Left kidney (tissue), 2 donors: Measurements from ENCODE around the gene LRP11. TPM values are rescaled to one million over a fixed set of nuclear protein-coding genes. Genes with fewer than 3 reads are reported as not detected.

Source experiments
- DNase-seq: peaks from one replicate; pipeline ENCODE4 v3.0.0-alpha.2; 2013
- polyA plus RNA-seq: library from polyadenylated mRNA; unstranded; fragments of 120-200 nt; gene quantifications from one replicate; pipeline ENCODE4 v1.2.1, GENCODE V29; 2013; ENCODE audit not compliant: insufficient read length

LRP11 gene
- polyA plus RNA-seq, 1 donor: 40.4 TPM

DNA sequence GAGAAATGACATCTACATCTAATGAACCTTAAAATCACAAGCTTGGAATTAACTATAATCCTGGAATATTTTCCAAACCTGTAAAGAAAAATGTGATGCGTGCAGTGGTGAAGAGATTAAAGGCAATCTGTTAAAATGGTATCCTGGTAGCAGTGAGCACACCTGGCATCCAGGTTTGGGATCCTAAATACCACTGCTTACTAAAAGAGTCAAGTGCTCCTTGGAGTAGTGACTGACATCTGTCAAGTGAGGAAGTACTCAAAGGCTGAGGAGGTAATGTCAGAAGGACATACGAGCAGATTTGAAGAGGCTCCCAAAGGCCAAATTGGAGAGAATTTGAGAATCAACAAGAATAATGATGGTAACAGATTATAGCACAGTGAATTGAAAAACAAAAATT is 81.8 kb downstream of the LRP11 start:
- DNase-seq: no peak

DNA sequence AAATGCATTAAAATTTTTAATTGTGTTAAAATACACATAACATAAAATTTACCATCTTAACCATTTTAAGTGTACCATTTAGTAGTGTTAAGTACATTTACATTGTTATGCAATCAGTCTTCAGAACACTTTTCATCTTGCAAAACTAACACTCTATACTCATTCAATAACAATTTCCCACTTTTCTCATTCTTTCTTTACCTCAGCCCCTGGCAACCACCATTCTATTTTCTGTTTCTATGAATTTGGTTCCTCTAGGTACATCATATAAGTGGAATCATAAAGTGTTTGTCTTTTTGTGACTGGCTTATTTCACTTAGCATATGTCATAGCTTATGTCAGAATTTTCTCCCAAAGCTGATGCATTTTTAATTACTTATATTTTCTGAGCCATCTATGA is 82.4 kb downstream of the LRP11 start:
- no peak for DNase-seq

DNA sequence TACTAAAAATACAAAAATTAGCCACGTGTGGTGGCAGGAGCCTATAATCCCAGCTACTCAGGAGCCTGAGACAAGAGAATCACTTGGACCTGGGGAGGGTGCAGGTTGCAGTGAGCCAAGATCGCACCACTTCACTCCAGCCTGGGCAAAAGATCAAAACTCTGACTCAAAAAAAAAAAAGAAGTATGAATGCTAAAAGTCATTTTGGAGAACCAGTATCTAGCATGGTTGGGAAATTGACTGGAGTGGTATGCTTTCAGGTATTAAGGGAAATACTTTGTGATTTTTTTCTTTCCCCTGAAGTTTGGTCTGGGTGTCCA is 84.6 kb downstream of the LRP11 start:
- DNase-seq: no peak

DNA sequence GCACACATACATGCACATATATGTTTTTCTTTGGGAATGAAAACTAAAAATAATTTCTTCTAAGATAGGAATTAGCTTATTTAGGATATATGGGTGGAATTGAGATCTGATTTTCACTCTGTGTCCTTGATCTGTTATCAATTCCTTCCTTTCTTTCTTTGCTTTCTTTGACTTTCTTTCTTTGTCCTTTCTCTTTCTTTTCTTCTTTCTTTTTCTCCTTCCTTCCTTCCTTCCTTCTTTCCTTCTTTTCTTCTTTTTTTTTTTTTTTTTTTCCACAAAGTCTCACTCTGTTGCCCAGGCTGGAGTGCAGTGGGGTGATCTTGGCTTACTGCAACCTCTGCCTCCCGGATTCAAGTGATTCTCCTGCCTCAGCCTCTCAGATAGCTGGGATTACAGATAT is 86.5 kb downstream of the LRP11 start:
- no peak for DNase-seq

DNA sequence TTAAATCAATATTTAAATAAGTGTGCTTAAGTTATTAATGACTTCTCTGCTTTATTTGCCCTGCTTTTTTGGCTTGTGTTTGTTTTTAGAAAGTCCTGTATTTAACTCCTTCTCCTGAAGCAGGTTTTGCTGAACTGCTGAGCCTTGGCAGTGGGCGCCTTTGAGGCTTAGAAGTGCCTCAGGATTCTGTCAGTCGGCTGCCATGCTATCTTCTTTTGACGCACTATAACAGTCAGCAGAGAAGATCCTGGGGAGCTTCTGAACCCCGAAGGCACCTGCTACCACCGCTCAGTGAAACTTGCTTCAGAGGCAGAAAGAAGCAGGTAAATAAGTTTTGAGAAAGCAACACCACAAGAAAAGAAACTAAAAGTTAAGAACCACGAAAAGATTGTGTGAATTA is 92.2 kb downstream of the LRP11 start:
- DNase-seq: no peak

DNA sequence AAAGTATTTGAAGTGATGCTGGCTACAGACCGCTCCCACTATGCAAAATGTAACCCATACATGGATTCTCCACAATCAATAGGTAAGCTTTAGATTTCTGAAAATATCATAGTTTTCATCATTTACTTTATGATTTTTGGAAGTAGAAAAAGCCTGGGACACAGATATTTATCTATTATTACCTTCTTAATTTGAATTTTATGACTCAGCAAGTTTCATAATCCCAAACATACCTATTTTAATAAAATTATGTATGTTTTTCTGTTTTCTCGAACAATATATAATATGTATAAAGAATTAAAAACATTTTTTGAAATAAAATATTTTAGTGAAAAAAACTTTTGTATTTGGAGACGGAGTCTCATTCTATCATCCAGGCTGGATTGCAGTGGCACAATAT is 93.0 kb downstream of the LRP11 start:
- no peak for DNase-seq

DNA sequence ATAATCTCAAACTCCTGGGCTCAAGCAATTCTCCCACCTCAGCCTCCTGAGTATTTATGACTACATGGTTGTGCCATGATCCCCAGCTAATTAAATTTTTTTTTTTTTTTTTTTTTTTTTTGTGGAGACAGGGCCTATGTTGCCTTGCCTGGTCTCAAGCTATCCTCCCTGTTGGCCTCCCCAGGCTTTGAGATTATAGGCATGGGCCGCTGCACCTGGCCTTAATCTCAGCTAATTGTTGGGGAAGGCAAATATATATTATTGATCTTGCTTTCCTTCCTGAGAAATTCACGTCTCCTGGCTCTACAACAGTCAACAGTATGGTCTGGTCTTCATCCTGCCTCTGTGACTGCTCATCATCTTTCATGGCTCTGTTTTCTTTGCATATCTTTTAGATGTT is 94.5 kb downstream of the LRP11 start:
- no peak for DNase-seq

Other genes starting within 250 kb of the LRP11 start
- 32.6 TPM for gene KATNA1, start 215.6 kb downstream of the LRP11 start, polyA plus RNA-seq
- gene LATS1, start 146.3 kb downstream of the LRP11 start, polyA plus RNA-seq: 37.9 TPM
- gene NUP43, start 117.8 kb downstream of the LRP11 start, polyA plus RNA-seq: 67.9 TPM
- gene PCMT1, start 114.6 kb downstream of the LRP11 start, polyA plus RNA-seq: 89.1 TPM
- 0.37 TPM for gene RAET1E, start 33.8 kb upstream of the LRP11 start, polyA plus RNA-seq
- 1.4 TPM for gene RAET1G, start 58.8 kb upstream of the LRP11 start, polyA plus RNA-seq
- 0.88 TPM for gene ULBP2, start 77.7 kb upstream of the LRP11 start, polyA plus RNA-seq
- 2.1 TPM for gene ULBP1, start 99.6 kb upstream of the LRP11 start, polyA plus RNA-seq
- gene RAET1L, start 161.2 kb upstream of the LRP11 start, polyA plus RNA-seq: not detected
- gene ULBP3, start 204.8 kb upstream of the LRP11 start, polyA plus RNA-seq: 8.5 TPM